ENCODE measurements around the gene GALNT2.

GALNT2 gene

GRCh38 chr1:230136453-230137336, 69.7 kb downstream of the GALNT2 start:
- DNase-seq, result no peak

DNA sequence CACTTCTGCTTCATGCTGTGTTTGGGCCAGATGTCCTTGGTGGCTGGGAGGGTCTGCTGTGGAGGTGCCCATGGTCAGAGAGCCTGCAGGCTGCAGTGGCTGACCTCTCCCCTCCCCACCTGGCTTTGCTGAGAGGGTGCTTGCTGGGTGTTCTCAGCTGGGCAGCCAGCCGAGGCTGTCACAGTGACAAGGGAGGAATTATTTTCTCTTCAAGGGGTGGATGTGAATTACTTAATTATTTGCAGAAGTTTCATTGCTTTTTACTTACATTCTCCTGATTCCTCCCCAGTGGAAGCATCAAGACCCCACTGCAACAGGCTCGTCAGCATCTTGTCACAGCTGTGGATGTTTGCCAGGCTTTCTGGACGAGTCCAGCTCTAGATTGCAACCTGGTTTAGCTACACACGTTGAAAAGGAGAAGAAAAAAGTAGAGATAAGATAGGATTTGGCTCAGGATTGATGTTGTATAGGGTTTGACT, 70.3 kb downstream of the GALNT2 start:
- DNase-seq, result no peak

GRCh38 chr1:230138561-230139239, 71.7 kb downstream of the GALNT2 start:
- no peak for DNase-seq

DNA sequence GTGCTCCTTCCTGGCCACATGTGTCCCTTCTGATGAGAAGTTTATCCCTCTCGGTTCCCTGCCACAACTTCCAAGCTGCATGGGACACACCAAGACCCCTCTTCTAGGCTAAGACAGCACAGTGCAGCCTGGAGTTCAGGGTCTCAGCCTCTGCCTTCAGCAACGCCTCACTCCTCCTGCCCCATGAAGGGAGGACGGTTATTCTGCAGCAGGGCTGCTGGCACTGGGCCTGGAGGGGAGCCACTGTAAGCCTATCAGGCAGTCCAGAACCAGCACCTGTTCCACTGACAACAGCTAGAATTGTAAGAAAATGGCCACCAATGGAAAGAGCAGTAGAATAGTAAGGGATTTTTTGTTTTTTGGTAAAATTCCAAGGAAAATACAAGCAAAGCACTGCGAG, 72.3 kb downstream of the GALNT2 start:
- no peak for DNase-seq

DNA sequence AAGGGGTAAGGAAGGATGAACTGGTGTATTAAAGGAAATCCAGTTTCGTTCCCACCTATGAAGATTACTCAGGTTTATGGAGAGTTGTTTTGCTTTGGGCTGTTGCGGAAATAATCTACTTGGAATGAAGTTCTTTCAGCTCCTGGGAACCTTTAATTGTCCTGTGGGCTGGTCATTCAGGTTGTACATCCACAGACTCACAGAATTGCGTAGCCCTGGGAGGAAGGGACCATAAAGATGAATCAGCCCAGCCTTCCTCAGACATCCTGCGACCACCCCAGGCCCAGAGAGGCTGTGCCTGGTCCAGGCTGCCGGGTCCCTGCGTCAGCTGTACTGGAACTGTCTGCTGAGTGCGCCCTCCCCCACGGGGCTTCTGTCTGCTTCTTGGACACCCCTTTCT, 72.7 kb downstream of the GALNT2 start:
- no peak for DNase-seq

GRCh38 chr1:230140221-230141020, 73.4 kb downstream of the GALNT2 start:
- DNase-seq, result no peak

- no peak for DNase-seq
Observed at GRCh38 chr1:230141021-230141648, 74.1 kb downstream of the GALNT2 start.

DNA sequence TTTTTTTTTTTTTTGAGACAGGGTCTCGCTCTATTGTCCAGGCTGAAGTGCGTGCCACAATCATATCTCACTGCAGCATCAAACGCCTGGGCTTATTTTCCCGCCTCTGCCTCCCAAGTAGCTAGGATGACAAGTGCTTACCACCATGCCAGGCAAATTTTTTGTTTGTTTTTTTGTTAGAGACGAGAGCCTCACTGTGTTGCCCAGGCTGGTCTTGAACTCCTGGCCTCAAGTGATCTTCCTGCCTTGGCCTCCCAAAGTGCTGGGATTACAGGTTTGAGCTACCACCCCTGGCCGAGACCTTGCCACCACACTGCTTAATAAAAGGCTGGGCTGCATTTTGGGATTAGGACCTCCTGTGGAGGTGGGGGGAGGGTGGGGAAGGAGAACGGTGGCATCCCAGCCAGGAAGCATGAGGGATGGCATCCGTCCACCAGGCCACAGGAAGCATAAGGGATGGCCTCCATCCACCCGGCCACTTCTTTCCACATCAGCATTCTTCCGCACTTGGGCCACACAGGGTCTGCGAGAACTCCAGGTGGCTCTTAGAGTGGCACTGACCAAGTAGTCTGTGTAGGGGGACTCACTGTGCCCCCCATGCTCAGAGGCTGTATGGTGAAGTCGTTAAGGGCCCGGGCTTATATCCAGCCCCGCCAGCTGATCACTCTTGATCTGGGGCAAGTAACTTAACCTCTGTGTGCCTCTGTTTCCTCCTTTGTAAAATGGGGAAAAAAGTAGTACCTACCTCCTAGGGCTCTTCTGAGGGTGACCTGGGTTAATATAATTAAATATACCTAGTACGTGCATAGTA, 75.0 kb downstream of the GALNT2 start:
- DNase-seq, result no peak

DNA sequence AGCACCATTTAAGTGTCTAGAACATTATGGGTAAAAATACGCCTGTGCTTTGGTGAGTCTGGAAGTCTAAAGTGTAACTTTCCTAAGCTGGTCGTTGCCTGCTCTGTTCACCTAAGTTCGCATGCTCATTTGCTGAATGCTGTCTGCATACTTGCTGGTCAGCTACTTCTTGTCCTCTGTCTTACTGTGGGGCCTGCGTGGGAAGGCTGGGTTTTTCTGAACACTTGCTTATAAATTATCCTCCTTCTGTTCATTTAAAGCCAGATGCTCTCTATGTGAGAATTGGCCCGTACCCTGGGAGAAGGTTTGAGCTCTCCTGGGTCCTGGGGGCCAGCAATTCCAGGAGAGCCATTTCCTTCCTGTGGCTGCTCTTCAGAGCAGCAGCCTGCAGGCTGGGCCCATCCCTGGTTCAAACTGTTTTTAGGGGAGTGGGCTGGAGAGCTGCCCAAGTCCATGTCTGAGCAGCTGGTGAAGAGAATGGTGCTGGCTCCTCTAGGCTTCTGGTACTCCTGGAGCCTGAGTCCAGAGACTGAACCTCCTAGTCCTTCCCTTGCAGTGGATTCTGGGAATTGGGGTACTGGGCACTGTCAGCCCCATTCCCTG, 75.7 kb downstream of the GALNT2 start:
- no peak for DNase-seq

DNA sequence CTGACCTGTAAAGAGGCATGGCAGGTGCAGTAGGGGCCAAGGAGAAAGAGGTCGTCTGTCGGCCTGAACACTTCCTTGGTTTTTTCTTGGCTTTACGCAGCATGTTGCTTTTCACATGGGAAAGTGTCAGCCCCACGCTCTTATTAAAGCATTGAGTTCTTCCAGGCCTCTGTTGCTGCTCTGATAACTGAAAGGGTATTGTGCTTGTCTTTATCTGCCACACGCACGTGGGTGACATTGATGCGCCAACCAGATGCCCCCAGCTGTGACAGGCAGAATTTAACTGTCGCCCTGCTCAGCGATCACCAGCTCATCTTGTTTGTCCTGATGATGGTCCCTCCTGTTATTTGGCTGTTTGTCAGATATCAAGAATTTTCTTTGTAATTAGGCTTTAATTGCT, 76.5 kb downstream of the GALNT2 start:
- DNase-seq, result no peak

- no peak for DNase-seq
Observed at GRCh38 chr1:230144010-230144614, 77.1 kb downstream of the GALNT2 start.

- no peak for DNase-seq
Observed at GRCh38 chr1:230144758-230145504, 77.9 kb downstream of the GALNT2 start.

GRCh38 chr1:230145505-230145899, 78.5 kb downstream of the GALNT2 start:
- DNase-seq, result no peak

DNA sequence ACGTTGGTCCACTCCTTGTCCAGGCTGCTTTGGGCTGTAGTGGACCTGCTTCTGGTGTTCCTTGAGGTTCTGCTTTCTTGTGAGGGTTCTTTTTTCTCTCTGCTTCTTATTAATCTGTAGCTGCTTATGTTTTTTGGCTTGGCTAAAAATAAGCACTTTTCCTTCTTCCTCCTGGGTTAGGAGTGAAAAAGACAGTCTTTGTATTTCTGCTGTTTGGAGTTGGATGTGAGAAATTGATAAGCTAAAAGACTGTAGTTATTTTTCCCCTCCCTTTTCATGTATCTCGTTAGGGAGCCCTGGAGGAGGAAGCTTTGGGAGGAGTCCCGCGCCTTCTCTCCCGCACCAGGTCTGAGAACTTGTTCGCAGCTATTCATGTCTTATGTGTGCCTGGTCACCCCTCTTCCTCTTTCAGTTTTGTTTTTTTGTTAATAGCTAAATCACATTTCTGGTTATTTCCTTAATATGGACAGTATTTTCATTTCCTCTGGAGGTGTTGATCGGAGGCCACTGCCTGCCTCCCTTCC, 79.0 kb downstream of the GALNT2 start:
- DNase-seq, result peak; percentile 79

DNA sequence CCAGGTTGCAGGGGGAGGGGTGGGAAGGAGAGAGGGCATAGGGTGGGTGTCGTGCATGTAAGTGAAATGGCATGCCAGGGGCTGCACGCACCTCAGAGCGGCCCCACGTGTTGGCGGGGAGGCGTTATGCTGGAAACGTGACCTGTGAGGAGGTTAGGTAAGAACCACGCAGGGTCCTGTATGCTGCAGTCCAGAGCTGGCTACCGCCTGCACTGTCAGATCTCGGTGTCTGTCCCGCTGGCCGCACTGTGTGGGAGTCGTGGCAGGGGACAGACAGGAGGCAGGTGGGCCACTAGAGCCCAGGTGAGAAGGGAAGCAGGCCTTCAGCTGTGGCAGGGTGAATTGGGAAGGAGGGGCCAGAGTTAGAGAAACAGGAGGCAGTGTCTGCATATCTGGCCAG, 79.7 kb downstream of the GALNT2 start:
- no peak for DNase-seq

GRCh38 chr1:230147253-230148125, 80.5 kb downstream of the GALNT2 start:
- DNase-seq, result no peak

- DNase-seq, result no peak
Observed at GRCh38 chr1:230148126-230148652, 81.2 kb downstream of the GALNT2 start.

- DNase-seq, result no peak
Observed at GRCh38 chr1:230148768-230149469, 81.9 kb downstream of the GALNT2 start.

Data from inflammatory macrophage treated with lipopolysaccharide for 4 hours (primary cell).